Lower lobe of right lung (tissue), 2 donors: ENCODE results near the gene KRT75. TPM values are rescaled to one million over a fixed set of nuclear protein-coding genes. Genes with fewer than 3 reads are reported as not detected.

Experiments used
- ATAC-seq, 2 donors: fragments of 200-7000 bp; cut with Tn5 transposase; one replicate each; pipeline ENCODE4 v1.9.1; 2020 to 2022; ENCODE audit warnings: mild to moderate bottlenecking in 2 of 2, moderate library complexity in 2 of 2
- DNase-seq: peaks from one replicate; pipeline ENCODE4 v3.0.0-alpha.2; 2020
- H3K27ac ChIP-seq: fragments of 200-600 bp; one replicate; pipeline ENCODE4 v1.8.0; 2022
- H3K27me3 ChIP-seq: fragments of 200-600 bp; one replicate; pipeline ENCODE4 v1.8.0; 2022; ENCODE audit warnings: low read depth
- H3K36me3 ChIP-seq: fragments of 200-600 bp; one replicate; pipeline ENCODE4 v1.8.0; 2022; ENCODE audit warnings: mild to moderate bottlenecking
- H3K4me1 ChIP-seq: fragments of 200-600 bp; one replicate; pipeline ENCODE4 v1.8.0; 2022
- H3K4me3 ChIP-seq: fragments of 200-600 bp; one replicate; pipeline ENCODE4 v1.8.0; 2022; ENCODE audit warnings: mild to moderate bottlenecking
- H3K9me3 ChIP-seq: fragments of 200-600 bp; one replicate; pipeline ENCODE4 v1.8.0; 2022
- intact Hi-C: fragments of 100-400 bp; cut with DNase I; formaldehyde crosslinking; loops from one replicate; pipeline ENCODE4 v1.11.0; 2022
- total RNA-seq: library from RNA; stranded (reverse); fragmentation: NEBNext Ultra II Directional; extraction: Animal tissue kit (Norgen Biotek cat#: 25700); gene quantifications from one replicate; pipeline ENCODE4 v1.2.1, GENCODE V29; 2021
- TF ChIP-seq, protein P1 (sequence below): fragments of 200-600 bp; IDR thresholded peaks from one replicate; pipeline ENCODE4 v1.8.0; 2022; ENCODE audit warnings: antibody characterized with exemption, mild to moderate bottlenecking
- donor health status: DM: no; HTN: yes; CAD: no; lungs with severe emphysema.

KRT75 gene
- total RNA-seq, 1 donor from 2014 or later = not detected

DNA sequence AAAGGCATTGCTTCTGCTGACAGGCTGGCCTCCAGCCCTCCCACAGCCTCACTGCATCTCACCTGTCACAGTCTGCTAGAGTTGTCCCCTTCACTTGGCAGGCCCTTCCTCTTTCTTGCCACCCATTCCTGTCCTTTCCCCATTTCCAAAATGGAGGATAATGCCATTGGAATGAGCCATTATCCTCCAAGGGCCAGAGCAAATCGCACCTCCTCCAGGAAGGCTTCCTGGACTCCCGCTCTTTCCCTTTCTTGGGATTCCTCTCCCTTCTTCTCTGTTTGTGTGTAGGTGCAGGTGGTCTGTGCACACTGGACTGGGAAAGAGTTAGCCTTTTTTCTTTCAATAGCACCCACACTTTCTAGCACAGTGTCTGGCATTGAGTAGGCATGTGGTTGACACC lies 31.8 kb downstream of the KRT75 start:
- TF ChIP-seq, protein P1, sequence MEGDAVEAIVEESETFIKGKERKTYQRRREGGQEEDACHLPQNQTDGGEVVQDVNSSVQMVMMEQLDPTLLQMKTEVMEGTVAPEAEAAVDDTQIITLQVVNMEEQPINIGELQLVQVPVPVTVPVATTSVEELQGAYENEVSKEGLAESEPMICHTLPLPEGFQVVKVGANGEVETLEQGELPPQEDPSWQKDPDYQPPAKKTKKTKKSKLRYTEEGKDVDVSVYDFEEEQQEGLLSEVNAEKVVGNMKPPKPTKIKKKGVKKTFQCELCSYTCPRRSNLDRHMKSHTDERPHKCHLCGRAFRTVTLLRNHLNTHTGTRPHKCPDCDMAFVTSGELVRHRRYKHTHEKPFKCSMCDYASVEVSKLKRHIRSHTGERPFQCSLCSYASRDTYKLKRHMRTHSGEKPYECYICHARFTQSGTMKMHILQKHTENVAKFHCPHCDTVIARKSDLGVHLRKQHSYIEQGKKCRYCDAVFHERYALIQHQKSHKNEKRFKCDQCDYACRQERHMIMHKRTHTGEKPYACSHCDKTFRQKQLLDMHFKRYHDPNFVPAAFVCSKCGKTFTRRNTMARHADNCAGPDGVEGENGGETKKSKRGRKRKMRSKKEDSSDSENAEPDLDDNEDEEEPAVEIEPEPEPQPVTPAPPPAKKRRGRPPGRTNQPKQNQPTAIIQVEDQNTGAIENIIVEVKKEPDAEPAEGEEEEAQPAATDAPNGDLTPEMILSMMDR = no peak
- Histone ChIP-seq H3K36me3 (no peaks in the 10 kb centered on the region), H3K4me3 (no peak overlapping the region), H3K4me1 (no peaks in the 10 kb centered on the region), H3K27ac (no peak overlapping the region), H3K9me3 (no peaks in the 10 kb centered on the region), H3K27me3 (peaks cover 7% of the 10 kb centered on the region)
- intact Hi-C loops = no loop called here
- no peak for DNase-seq
- no peak for ATAC-seq

DNA sequence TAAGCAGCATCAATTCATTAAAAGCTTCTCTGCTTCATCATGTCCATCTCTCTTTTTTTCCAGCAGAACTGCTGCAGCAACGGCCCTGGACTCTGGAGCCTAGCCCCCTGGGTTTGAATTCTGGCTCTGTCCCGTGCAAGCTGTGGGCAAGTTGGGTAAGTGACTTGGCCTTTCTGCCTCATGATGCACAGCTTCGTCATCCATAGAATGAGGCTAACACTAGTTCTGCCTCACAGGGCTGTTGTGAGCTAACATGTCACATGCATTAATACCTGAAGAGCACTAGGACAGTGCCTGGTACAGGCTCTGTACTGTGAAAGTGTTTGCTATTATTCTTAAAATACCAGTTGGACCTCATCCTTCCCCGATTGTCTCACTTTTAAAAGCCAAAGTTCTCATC lies 32.2 kb downstream of the KRT75 start:
- no peaks in the 10 kb centered on the region for H3K9me3 ChIP-seq
- ATAC-seq = no peak
- H3K4me1 ChIP-seq = no peaks in the 10 kb centered on the region
- TF ChIP-seq, protein P1 = no peak
- H3K36me3 ChIP-seq = no peaks in the 10 kb centered on the region
- H3K27me3 ChIP-seq = peaks cover 7% of the 10 kb centered on the region
- no peak overlapping the region for H3K27ac ChIP-seq
- H3K4me3 ChIP-seq = no peak overlapping the region
- intact Hi-C loops = no loop called here
- DNase-seq = no peak

DNA sequence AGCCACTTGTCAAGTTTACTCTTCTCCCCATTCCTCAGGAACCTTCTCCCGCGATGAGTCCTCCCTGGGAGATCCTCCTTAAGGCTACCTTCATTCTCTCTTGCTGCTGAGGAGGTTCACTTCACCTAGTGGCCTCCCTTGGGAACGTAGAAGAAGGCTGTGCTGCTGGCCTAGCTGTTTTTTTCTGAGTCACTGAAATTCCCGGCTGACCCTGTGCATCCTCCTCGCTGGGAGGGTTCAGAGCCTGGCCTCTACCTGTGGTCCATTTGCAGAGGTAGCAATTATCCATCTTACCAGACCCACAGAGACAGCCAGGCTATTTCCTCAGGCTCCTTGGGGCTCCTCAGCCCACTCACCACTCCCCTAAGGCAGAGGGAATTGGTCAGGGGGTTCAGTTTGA lies 32.6 kb downstream of the KRT75 start:
- no peaks in the 10 kb centered on the region for H3K4me1 ChIP-seq
- no peak overlapping the region for H3K27ac ChIP-seq
- intact Hi-C loops = no loop called here
- ATAC-seq (no peak), DNase-seq (no peak)
- TF ChIP-seq, protein P1 = no peak
- H3K9me3 ChIP-seq = no peaks in the 10 kb centered on the region
- no peaks in the 10 kb centered on the region for H3K36me3 ChIP-seq
- peaks cover 7% of the 10 kb centered on the region for H3K27me3 ChIP-seq
- H3K4me3 ChIP-seq = no peak overlapping the region

DNA sequence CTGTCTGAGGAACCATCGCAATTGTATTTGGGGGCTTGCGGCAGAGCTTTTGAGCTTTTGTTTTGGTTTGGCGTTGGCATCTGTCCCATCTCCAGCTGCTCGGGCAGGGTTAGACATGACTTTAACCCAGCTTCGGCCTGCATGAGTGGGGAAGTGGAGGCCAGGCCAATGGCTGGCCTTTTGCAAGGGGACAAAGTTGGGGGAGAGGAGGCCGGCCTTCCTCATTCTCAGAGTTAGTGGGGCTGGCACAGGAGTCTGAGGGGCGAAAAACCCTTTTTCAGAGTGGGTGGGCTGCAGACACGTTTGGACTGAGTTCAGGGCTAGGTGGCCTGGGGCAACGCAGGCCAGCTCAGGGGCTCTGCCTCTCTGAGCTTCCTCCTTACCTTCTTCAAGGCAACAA lies 33.3 kb downstream of the KRT75 start:
- H3K36me3 ChIP-seq = no peaks in the 10 kb centered on the region
- H3K4me1 ChIP-seq = no peaks in the 10 kb centered on the region
- H3K27ac ChIP-seq = no peak overlapping the region
- intact Hi-C loops = no loop called here
- ATAC-seq = no peak
- H3K9me3 ChIP-seq = no peaks in the 10 kb centered on the region
- TF ChIP-seq, protein P1 = no peak
- DNase-seq = no peak
- peaks cover 7% of the 10 kb centered on the region for H3K27me3 ChIP-seq
- no peak overlapping the region for H3K4me3 ChIP-seq

DNA sequence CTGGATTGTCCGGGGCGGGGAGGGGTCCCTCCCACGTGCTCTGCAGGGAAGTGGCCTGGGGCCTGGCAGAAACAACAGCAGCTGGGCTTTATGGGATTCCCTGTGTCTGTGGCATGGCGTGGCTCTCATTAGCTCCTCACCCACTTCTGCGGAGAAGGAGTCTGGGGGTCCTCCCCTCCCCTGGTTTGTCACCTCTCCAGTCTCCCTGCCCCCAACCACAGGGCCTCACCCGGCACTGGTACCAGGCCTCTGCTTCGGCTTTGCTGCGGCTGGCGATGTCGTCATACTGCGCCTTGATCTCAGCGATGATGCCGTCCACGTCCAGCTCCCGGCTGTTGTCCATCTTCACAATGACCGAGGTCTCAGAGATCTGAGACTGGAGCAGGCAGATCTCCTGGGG lies 34.4 kb downstream of the KRT75 start:
- Histone ChIP-seq H3K36me3 (no peaks in the 10 kb centered on the region), H3K4me3 (no peak overlapping the region), H3K4me1 (no peaks in the 10 kb centered on the region), H3K27ac (no peak overlapping the region), H3K27me3 (peaks cover 13% of the 10 kb centered on the region), H3K9me3 (no peaks in the 10 kb centered on the region)
- DNase-seq (no peak), ATAC-seq (no peak)
- TF ChIP-seq, protein P1 = no peak
- intact Hi-C loops = no loop called here

DNA sequence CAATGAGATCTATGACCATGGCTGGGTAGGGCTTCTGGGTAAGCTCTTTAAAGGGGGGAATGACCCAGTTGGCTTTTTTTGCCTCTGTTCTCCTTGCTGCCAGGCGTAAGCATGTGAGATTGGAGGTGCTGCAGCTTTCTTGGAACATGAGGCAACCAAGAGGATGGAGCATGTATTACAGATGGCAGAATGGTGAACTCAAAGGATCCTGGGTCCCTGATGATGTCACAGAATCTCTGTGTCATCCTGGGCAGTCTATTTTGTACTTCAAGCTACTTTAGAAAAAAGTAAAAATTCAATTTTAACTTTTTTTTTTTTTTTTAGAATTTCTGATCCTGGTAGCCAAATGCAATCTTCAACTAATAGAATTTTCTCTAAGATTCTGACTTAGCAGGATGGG lies 36.0 kb downstream of the KRT75 start:
- H3K4me3 ChIP-seq = no peak overlapping the region
- H3K9me3 ChIP-seq = no peaks in the 10 kb centered on the region
- TF ChIP-seq, protein P1 = no peak
- intact Hi-C loops = no loop called here
- no peaks in the 10 kb centered on the region for H3K4me1 ChIP-seq
- H3K27ac ChIP-seq = no peak overlapping the region
- no peak for ATAC-seq
- no peaks in the 10 kb centered on the region for H3K36me3 ChIP-seq
- peaks cover 13% of the 10 kb centered on the region for H3K27me3 ChIP-seq
- DNase-seq = no peak
